ENCODE measurements around the gene HOXA7. TPM values are rescaled to one million over a fixed set of nuclear protein-coding genes. Genes with fewer than 3 reads are reported as not detected.

Gene HOXA7
- total RNA-seq, 4 donors from 2014 or later, result 7.0 to 22.9 (median 12.8) TPM

DNA sequence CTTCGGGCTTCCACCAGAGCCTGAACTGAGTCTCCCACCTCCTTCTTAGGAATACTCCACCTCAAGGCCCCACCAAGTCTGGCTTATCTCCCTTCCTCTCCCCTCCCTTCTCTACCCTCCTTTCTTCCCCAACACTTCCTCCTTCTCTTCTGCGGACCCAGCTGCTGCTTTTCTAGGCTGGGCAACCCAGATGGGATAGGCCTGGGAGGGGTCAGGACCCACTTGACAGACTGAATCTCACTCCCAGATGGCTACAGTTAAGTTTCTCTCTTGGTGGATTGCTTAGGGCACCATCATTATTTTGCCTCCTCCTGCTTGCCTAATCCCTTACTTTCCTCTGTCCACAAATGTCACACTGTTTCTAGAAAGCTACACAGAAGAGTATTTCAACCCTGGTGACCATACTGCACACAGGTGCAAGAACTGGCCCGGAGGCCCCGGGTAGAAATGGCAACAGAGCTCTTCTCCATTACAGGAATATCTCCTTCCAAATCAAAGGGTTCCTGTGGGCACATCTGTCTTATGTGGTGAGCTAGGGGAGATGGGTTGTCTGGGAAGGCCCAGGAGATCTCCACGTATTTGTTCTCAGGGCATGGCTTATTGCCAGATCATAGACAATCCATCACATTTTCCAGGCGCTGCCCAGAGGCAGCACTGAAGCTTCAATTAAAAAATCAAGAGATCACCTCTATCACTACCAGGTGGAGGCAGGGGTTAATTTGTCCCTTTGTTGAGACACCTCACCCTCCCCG, 33.7 kb upstream of the HOXA7 start:
- TF ChIP-seq POLR2AphosphoS5 (IDR thresholded peaks at IDR 0.05), result peak; percentile 21 to 59 (median 33)
- no peak for TF ChIP-seq POLR2A (IDR thresholded peaks at IDR 0.05)
- in situ Hi-C loops (cut with MboI; ENCODE audit: low pct_ligation_motif_present in 1 of 4, low pct_unique_long_range_greater_than_20kb in 1 of 4, low sequenced_read_pairs in 3 of 4), result loop anchor here in 3 of 4 donors (10.0 to 25.0 kb wide), 2 partner anchors 1328 to 1335 kb away; no protein-coding TSS in a partner anchor
- peak overlapping the region; percentile 95 to 99 (median 98) for H3K27ac ChIP-seq
- WGBS, 2 donors (ENCODE audit: low coverage in 1 of 2), result 19 to 36% methylated on average over 4 to 7 of the region's 7 CpGs
- intact Hi-C loops (cut with DNase I; ENCODE audit: low total_unique reads), result loop anchor here (5.0 to 10.0 kb wide), 4 partner anchors 727 to 985 kb away; no protein-coding TSS in a partner anchor
- no peaks in the 10 kb centered on the region for H3K9me3 ChIP-seq
- no peaks in the 10 kb centered on the region for H3K36me3 ChIP-seq
- H3K4me1 ChIP-seq, result peaks cover 16 to 66% (median 48%) of the 10 kb centered on the region in 4 donors
- peaks cover 69% of the 10 kb centered on the region for H3K27me3 ChIP-seq
- peak overlapping the region in 2 of 4 donors; percentile 68 to 79 for H3K4me3 ChIP-seq
- peak; percentile 41 for DNase-seq

DNA sequence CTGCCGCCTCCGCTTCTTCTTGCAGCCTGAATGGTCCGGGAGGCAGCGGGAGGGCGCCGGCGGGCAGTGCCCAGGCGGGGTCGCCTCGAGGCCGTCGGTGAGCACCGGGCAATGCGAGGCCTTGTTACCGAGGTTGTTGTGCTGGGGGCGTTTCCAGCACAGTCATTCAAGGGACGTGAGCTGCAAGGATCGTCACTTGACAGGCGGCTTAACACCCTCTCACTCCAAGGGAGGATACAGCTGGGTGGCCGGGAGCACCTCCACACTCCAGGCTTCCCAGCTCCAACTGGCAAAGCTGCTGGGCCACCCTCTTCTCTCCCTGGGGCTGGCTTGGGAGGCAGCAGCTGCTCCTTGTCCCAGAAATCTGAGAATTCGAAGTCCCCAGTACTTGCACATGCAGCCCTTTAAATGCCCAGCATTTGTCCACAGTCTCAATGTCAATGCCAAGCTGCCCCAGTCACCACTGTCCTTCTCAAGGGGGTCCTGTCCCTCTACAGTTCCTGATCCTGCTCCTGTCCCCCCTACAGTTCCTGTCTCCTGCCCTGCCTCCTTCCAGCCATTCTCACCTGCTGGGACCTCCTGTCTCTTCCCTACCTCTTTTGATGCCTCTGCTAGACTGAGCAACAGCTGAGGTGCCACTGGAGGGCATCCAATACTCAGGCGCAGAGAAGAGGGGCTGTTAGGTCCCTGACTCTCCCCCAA, 33.0 kb upstream of the HOXA7 start:
- Histone ChIP-seq H3K4me3 (peak overlapping the region in 3 of 4 donors; percentile 37 to 79 (median 68)), H3K27ac (peak overlapping the region; percentile 95 to 99 (median 98)), H3K9me3 (no peaks in the 10 kb centered on the region), H3K4me1 (peaks cover 16 to 66% (median 48%) of the 10 kb centered on the region in 4 donors), H3K27me3 (peaks cover 64% of the 10 kb centered on the region), H3K36me3 (no peaks in the 10 kb centered on the region)
- peak; percentile 84 for TF ChIP-seq POLR2A (IDR thresholded peaks at IDR 0.05)
- no peak for TF ChIP-seq EP300 (IDR thresholded peaks at IDR 0.05; ENCODE audit: low read depth)
- TF ChIP-seq POLR2AphosphoS5 (IDR thresholded peaks at IDR 0.05), result peak; percentile 63 to 88 (median 82)
- DNase-seq, result peak; percentile 78
- in situ Hi-C loops (cut with MboI; ENCODE audit: low pct_ligation_motif_present in 1 of 4, low pct_unique_long_range_greater_than_20kb in 1 of 4, low sequenced_read_pairs in 3 of 4), result loop anchor here in 3 of 4 donors (10.0 to 25.0 kb wide), 2 partner anchors 1327 to 1335 kb away; no protein-coding TSS in a partner anchor
- intact Hi-C loops (cut with DNase I; ENCODE audit: low total_unique reads), result loop anchor here (5.0 kb wide), 1 partner anchor 828 kb away; no protein-coding TSS in a partner anchor
- WGBS, 2 donors (ENCODE audit: low coverage in 1 of 2), result 12% methylated on average over 22 of the region's 22 CpGs; no CpG with 5 or more reads in 1 of the 2 donors

DNA sequence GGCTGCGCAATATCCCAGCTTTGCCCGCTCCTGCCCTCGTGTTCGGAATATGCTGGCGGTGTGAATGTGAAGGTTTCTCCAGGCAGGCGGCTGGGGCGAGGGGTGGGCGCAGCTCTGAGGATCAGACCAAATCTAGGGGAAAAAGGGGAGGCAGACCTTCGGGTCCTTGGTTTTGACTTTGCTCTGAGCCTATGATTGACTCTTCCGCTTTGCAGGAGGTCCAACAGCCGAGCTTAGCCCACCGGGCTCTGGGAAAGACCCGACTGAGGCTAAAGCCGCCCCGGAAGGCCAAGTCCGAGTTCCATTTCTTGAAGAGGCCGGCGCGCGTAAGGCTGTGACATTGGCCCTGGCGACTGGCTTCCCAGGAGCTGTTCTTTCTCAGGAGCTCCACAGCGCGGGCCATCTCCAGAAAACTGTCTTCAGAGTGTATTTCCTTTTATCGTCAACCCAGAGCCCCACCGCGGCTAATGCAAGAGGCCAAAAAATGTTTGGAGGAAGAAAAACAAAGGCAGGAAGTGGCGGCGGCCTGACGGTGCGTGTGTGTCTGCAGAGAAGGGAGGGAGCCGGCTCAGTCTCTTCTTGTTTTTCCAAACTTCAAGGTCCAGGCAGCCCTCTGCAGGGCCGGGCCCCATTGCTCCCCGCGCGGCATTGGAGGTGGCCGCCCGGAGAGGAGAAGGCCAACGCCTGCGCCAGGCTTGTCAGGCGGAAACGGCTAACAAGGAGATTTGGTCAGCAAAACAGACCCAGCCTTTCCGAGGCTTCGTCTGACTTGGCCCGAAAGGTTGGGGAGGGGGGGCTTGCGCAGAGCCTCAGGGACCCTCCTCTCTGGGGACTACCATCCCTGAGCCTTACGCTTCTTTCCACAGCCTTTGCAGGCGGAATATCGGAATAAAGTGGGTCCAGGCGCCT, 32.2 kb upstream of the HOXA7 start:
- WGBS, 2 donors (ENCODE audit: low coverage in 1 of 2), result 13% methylated on average over 44 of the region's 49 CpGs; no CpG with 5 or more reads in 1 of the 2 donors
- H3K27ac ChIP-seq, result peak overlapping the region; percentile 95 to 99 (median 98)
- TF ChIP-seq EP300 (IDR thresholded peaks at IDR 0.05; ENCODE audit: low read depth), result no peak
- TF ChIP-seq POLR2AphosphoS5 (IDR thresholded peaks at IDR 0.05), result no peak
- no peak for TF ChIP-seq POLR2A (IDR thresholded peaks at IDR 0.05)
- TF ChIP-seq, protein P1, sequence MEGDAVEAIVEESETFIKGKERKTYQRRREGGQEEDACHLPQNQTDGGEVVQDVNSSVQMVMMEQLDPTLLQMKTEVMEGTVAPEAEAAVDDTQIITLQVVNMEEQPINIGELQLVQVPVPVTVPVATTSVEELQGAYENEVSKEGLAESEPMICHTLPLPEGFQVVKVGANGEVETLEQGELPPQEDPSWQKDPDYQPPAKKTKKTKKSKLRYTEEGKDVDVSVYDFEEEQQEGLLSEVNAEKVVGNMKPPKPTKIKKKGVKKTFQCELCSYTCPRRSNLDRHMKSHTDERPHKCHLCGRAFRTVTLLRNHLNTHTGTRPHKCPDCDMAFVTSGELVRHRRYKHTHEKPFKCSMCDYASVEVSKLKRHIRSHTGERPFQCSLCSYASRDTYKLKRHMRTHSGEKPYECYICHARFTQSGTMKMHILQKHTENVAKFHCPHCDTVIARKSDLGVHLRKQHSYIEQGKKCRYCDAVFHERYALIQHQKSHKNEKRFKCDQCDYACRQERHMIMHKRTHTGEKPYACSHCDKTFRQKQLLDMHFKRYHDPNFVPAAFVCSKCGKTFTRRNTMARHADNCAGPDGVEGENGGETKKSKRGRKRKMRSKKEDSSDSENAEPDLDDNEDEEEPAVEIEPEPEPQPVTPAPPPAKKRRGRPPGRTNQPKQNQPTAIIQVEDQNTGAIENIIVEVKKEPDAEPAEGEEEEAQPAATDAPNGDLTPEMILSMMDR (IDR thresholded peaks at IDR 0.05), result no peak

GRCh38 chr7:27187475-27188385, 31.3 kb upstream of the HOXA7 start:
- Histone ChIP-seq H3K9me3 (no peaks in the 10 kb centered on the region), H3K27ac (peak overlapping the region; percentile 95 to 99 (median 98)), H3K36me3 (no peaks in the 10 kb centered on the region), H3K4me1 (peaks cover 16 to 68% (median 53%) of the 10 kb centered on the region in 4 donors), H3K27me3 (peaks cover 66% of the 10 kb centered on the region), H3K4me3 (peak overlapping the region; percentile 37 to 79 (median 57))
- intact Hi-C loops (cut with DNase I; ENCODE audit: low total_unique reads), result loop anchor here (5.0 kb wide), 1 partner anchor 830 kb away; no protein-coding TSS in a partner anchor
- DNase-seq, result peak; percentile 35
- WGBS, 2 donors (ENCODE audit: low coverage in 1 of 2), result 0 to 4% methylated on average over 2 to 46 of the region's 46 CpGs
- TF ChIP-seq POLR2A (IDR thresholded peaks at IDR 0.05) (no peak), POLR2AphosphoS5 (IDR thresholded peaks at IDR 0.05) (no peak), EP300 (IDR thresholded peaks at IDR 0.05; ENCODE audit: low read depth) (no peak)
- TF ChIP-seq, protein P1 (IDR thresholded peaks at IDR 0.05), result no peak
- in situ Hi-C loops (cut with MboI; ENCODE audit: low pct_ligation_motif_present in 1 of 4, low pct_unique_long_range_greater_than_20kb in 1 of 4, low sequenced_read_pairs in 3 of 4), result loop anchor here in 3 of 4 donors (10.0 to 25.0 kb wide), 2 partner anchors 1325 to 1333 kb away; no protein-coding TSS in a partner anchor

More for the DNA sequence above, 32.2 kb upstream of the HOXA7 start:
- peak; percentile 39 for DNase-seq
- Histone ChIP-seq H3K4me3 (peak overlapping the region; percentile 37 to 79 (median 57)), H3K36me3 (no peaks in the 10 kb centered on the region), H3K4me1 (peaks cover 16 to 69% (median 53%) of the 10 kb centered on the region in 4 donors), H3K27me3 (peaks cover 65% of the 10 kb centered on the region), H3K9me3 (no peaks in the 10 kb centered on the region)
- intact Hi-C loops (cut with DNase I; ENCODE audit: low total_unique reads) (loop anchor here (5.0 kb wide), 1 partner anchor 829 kb away; no protein-coding TSS in a partner anchor), in situ Hi-C loops (cut with MboI; ENCODE audit: low pct_ligation_motif_present in 1 of 4, low pct_unique_long_range_greater_than_20kb in 1 of 4, low sequenced_read_pairs in 3 of 4) (loop anchor here in 3 of 4 donors (10.0 to 25.0 kb wide), 2 partner anchors 1326 to 1334 kb away; no protein-coding TSS in a partner anchor)
